GM19467 (cell line): Measurements from ENCODE around the gene SLC11A2.
"Not testable (repeated sequence)": the region's sequence is repeated elsewhere in the genome, so short reads cannot be mapped to it uniquely, and the experiment has no call there.

Experiments
- ATAC-seq: cut with Tn5 transposase; IDR thresholded peaks from one replicate; pipeline ENCODE4 v1.9.1; 2021; ENCODE audit warnings: mild to moderate bottlenecking, moderate library complexity; ENCODE audit not compliant: unreplicated experiment

The SLC11A2 gene

DNA sequence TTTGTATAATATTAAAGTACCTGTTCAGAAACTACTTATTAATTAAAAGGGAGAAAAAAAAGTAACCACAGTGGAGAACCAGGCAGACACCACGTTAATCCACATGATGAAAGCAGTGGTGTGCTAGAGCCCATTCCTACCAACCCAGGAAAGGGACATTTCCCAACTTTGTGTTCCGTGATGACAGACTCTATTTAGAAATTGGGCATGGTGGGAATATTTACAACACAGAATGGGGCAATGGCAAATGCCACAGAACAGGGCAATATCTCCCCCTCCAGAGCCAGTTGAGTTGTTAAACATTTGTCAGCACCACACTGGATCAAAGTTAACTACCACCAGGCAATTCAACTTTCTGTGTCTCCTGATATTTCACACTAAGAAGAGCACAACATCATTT, 75.1 kb downstream of the SLC11A2 start:
- no peak for ATAC-seq

DNA sequence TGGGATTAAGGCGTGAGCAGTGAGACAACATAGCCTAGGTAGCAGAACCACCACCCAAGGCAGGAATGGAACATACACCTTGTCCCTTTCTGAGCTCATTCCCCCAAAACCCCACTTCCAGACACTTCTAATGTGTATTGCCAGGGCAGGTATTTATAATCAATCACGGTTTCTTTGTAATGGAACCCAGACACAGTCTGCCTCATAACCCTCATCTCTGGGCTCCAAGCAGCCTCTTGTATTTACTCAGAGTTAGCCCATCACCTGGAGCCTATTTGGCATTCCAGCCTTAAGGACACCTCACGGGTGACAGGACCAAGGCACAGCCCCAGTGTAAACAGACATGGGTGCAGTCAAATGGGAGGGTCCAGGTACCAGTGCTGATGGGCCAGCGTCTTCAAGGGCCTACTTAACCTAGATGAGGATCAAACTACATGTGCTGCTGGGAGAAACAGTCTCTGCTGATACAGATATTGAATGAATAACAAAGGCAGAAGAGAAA, 76.3 kb downstream of the SLC11A2 start:
- no peak for ATAC-seq

DNA sequence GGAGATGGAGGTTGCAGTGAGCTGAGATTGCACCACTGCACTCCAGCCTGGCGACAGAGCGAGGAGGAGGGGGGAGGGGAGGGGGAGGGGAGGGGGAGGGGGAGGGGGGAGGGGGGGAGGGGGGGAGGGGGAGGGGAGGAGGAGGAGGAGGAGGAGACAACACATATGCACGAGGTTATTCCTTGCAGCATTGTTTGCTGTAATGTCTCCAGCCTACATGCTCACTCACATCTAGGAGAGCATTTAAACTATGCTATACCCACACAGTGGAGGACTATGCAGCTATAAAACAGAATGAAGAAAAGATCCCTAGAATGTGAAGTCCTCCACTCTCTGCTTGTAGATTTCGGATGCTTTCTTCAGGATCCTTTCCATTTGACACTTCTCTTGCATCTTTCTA, 77.4 kb downstream of the SLC11A2 start:
- ATAC-seq: no peak

DNA sequence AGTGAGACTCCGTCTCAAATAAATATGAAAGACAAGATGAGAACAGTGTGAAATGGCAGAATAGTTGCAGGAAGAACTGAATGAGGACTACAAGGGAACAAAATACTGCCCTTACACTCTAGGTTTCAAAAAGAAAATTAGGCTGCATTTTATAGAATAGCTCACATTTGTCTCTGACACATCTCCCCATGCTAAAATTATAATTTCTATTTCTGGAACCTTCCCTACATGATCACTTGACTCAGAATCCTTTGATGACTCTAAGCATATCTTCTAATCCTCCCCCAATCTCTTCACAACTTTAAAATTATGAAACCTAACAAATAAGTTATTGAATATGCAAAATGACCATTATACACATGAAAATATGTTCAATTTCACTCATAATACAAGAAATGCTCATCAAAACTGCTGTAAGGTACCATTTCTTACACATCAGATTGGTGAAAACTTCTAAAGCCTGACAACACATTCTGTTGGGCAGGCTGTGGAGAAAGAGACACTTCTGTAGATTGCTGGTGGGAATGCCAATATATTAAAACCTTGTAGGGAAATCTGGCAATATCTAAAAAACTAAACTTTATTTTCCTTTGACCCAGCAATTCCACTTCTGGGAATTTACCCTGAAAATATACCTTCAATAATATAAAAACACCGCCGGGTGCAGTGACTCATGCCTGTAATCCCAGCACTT, 78.1 kb downstream of the SLC11A2 start:
- ATAC-seq: no peak

DNA sequence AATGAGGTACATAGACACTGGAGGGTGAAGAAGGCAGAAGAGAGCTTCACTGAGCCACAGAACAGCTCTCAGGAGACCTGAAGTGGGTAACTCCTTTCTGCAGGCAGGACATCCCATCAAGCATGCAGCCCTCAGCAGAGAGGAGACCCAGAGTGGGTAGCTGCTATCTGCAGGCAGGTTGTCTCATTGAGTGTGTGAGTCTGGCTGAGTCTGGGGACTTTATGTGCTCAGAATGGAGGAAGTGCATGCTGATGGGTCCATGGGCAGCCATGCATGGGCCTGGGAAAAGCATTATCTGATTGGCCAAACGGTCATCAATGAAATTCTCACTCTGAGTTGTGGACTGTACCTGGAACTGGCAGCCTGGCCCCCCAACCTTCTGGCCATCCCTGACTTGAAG, 88.5 kb downstream of the SLC11A2 start:
- no peak for ATAC-seq

DNA sequence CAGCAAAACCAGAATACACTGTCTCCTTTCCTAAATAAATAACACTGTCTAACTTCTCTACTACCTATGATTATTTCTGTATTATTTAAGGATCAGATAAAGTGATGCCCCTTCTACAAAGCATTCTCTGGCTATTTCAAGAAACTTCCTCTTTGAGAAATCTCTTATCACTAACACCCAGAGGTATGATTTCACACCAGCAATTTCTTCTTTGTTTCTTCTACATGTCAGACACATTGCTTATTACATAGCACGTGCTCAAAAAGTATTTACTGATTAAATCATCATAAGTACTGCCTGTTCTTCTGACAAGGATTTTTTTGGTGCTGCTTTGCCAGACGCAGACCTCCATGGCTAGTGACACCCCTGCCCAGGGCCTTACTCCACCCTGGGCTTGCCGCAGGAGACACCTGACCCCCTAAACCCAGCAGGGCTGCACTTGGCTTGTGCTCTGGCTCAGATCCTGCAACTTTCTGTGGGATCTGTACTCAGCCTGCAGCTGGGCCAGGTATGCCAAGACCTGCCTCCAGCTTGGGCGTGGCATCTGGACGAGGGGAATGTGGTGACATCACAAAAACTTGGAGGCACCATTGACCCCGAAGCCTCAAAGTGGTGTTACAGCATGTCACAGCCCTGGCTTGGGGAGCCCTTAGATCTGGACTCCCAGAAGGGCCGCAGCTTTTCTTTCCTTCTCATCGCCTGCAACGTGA, 89.2 kb downstream of the SLC11A2 start:
- ATAC-seq: no peak

DNA sequence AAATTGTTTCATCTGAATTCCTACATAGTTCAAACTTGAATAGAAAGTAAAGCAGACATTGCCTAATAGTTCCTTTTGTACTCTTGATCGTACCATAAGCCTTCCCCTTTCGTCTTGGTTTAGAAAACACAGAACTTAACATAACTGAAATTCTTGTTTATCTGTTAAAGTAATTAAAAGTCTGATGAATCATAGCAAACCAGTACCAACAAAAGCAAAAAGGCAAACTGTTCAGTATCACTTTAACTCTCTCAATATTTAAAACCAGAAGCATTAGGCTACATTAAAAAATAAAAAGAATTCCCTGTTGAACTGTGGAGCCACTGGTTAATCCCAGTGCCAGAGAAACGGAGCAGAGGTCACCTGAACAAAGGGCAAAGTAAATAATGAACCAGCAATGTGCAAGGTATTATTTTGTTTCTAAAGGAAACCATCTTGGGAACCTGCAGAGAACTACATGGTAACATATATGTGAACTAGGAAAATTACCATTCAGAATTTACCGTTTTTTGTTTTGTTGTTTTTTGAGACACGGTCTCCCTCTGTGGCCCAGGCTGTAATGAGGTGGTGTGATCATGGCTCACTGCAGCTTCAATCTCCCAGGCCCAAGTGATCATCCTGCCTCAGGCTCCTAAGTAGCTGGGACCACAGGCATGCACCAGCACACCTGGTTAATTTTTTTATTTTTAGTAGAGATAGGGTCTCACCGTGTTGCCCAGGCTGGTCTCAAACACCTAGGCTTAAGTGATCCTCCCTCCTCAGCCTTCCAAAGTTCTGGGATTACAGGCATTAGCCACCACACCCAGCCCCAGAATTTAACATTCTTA, 91.0 kb downstream of the SLC11A2 start:
- no peak for ATAC-seq

DNA sequence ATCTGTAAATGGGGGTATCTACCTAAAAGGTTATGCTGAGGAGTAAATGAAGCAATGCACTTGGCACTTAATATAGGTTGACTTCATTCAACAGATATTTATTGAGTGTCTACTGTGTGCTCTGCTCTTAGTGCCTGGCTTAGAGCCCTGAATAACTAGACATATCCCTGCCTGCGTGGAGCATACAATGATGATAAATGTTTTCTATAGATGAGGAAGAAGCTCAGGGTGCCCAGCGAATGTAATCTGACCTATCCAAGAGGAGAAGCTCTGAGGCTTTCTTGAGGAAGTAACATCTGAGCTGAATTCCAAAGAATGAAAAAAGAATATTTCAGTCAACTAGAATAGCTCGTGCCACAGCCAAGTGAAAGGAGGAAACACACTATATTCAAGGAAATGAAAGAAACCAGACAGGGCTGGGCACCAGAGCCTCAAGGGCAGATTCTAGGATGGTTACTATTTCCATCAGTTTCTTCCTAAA, 91.8 kb downstream of the SLC11A2 start:
- no peak for ATAC-seq

DNA sequence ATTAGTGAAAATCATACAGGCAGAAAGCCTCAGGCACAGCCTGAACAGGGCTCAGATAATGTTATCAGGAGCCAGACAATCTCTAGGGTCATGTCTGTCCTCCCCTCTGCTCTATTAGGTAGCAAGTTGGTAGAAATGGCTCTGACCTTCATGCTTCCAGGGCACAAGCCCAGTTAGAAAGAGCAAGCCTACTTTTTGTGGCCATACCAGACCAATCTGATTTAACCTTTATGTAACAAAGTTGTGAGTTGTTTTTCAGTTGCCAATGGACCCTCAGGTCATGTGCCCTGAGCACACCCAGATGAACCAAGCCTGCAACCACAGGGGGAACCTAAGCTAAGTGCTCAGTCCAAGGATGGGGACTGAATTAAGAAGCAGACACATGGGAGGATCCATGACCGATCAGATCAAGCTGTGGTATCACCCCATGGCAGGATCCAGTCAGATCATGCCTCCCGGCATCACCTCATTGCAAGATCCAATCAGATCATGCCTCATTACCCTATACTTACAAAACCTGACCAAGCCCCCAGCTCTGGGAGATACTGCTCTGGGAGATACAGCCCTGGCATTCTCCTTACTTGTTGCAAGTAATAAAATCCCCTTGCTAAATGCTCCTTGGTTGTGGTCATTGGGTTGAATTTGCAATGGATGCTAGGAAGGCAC, 92.6 kb downstream of the SLC11A2 start:
- no peak for ATAC-seq

DNA sequence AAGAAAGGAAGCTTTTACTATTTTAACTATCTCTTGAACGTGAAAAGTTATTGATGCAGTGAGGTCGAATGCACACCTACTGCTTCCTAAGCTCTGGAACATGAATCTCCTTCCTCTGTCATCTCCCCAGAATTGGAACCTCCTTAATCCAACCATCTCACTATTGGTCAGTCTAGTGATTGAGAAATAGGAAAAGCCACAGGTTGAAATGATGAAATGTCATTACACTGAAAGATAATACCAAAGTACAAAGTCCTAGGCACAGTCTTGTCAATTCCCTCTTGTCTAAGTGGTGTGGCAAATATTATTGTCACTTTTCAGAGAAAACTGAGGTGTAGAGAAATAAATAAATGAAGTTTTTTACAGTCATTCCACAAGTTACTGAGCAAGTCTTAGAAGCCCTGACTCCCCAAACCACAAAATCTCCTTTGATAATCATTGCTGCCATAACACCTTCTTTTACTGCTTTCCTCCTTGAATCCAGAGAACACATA, 93.3 kb downstream of the SLC11A2 start:
- no peak for ATAC-seq

DNA sequence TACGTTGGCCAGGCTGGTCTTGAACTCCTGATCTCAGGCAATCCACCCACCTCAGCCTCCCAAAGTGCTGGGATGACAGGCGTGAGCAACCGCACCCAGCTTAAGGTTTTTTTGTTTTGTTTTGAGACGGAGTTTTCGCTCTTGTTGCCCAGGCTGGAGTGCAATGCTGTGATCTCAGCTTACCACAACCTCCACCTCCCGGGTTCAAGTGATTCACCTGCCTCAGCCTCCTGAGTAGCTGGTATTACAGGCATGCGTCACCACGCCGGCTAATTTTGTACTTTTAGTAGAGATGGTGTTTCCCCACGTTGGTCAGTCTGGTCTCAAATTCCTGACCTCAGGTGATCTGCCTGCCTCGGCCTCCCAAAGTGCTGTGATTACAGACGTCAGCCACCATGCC, 95.7 kb downstream of the SLC11A2 start:
- not testable (repeated sequence) for ATAC-seq

DNA sequence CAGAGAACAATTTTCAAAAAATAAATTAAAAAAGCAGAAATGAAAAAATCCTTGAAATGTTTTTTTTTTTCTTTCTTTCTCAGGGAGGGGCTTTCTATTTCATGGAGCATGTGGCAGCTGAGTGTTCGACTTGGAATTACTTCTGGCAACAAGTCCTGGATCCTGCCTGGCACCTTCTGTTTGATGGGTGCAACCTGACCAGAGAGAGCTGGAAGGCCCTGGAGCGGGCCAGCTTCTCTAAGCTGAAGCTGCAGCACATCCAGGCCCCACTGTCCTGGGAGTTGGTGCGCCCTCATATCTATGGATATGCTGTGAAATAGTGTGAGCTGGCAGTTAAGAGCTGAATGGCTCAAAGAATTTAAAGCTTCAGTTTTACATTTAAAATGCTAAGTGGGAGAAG, 96.4 kb downstream of the SLC11A2 start:
- no peak for ATAC-seq
